ENCODE measurements around the gene TMEM222. TPM values are rescaled to one million over a fixed set of nuclear protein-coding genes. Genes with fewer than 3 reads are reported as not detected.

The TMEM222 gene
- total RNA-seq, 1 experiment from 2014 or later: 28.7 TPM

DNA sequence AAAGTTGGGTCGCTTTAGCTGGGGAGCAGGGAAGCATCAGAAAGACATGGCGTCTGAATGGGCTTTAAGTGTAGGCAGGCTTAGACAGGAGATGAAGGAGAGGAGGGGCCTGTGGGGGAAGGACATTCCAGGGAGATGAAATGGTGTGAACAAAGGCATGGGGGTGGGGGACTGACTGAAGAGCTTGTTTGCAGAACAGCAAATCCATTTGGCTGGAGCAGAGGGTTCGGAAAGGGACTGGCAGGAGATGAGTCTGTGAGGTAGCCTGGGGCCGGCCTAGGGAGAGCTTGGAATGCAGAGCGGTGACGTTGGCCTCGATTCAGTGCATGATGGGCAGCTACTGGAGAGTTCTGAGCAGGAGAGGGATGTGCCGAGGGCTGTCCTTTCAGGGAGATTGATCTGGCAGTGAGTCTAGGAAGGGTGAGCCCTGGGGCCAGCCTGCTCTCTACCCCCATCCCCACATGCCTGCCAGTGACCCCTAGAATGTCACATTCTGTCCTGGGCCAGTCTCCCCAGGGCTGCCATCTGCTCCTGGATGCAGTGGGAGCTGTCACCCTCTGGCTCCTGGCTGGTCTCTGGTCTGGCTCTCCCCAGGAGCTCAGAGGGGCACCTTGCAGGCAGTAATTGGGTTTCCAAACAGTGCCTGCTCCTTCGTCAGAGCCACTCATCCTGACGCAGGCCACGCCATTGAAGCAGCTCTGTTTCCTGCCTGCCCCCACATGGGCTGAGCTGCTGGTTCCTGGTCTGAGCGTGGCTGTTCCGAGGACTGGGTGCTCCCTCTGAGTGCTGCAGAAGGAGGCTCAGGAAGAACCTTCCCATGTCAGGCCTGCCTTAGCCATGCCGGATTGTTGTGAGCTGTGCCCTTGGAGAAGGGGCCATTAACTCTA lies 22.3 kb upstream of the TMEM222 start:
- peak; percentile 41 for DNase-seq (ENCODE audit: low spot score)
- Mint-ChIP-seq H3K4me1 (peaks cover 25% of the 10 kb centered on the region), H3K9me3 (no peaks in the 10 kb centered on the region), H3K27me3 (ENCODE audit: low read depth) (no peaks in the 10 kb centered on the region), H3K36me3 (peaks cover 3% of the 10 kb centered on the region), H3K4me3 (no peak overlapping the region), H3K27ac (peak overlapping the region; percentile 73)
- ChIA-PET CTCF (interaction anchor here (0.7 to 9.0 kb wide), 29 partner anchors 10 to 363 kb away, joined by 3 to 260 read pairs (median 9); partner anchors contain the start of genes CD164L2, MAP3K6, SYTL1 and WDTC1), POLR2A (interaction anchor here (1.1 to 1.2 kb wide), 2 partner anchors 44 to 65 kb away, joined by 3 read pairs; no protein-coding TSS in a partner anchor)
- TF ChIP-seq, protein P1, sequence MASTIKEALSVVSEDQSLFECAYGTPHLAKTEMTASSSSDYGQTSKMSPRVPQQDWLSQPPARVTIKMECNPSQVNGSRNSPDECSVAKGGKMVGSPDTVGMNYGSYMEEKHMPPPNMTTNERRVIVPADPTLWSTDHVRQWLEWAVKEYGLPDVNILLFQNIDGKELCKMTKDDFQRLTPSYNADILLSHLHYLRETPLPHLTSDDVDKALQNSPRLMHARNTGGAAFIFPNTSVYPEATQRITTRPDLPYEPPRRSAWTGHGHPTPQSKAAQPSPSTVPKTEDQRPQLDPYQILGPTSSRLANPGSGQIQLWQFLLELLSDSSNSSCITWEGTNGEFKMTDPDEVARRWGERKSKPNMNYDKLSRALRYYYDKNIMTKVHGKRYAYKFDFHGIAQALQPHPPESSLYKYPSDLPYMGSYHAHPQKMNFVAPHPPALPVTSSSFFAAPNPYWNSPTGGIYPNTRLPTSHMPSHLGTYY (CRISPR knock-in tag; IDR thresholded peaks at IDR 0.05): no peak
- TF ChIP-seq NFYB (CRISPR knock-in tag; conservative IDR thresholded peaks at IDR 0.05; ENCODE audit: low read depth) (no peak), SOX15 (CRISPR knock-in tag; IDR thresholded peaks at IDR 0.05) (no peak), ZNF396 (CRISPR knock-in tag; IDR thresholded peaks at IDR 0.05; ENCODE audit: borderline replicate concordance) (no peak), TP53 (CRISPR knock-in tag; IDR thresholded peaks at IDR 0.05) (no peak), TEAD1 (CRISPR knock-in tag; IDR thresholded peaks at IDR 0.05) (no peak), PREB (CRISPR knock-in tag; IDR thresholded peaks at IDR 0.05; ENCODE audit: borderline replicate concordance) (no peak), HMGXB4 (CRISPR knock-in tag; IDR thresholded peaks at IDR 0.05) (no peak), EMX1 (CRISPR knock-in tag; IDR thresholded peaks at IDR 0.05) (no peak), FOXK1 (CRISPR knock-in tag; IDR thresholded peaks at IDR 0.05) (no peak), ESRRA (CRISPR knock-in tag; IDR thresholded peaks at IDR 0.05; ENCODE audit: borderline replicate concordance) (no peak), MLX (CRISPR knock-in tag; IDR thresholded peaks at IDR 0.05) (no peak), CREB1 (CRISPR knock-in tag; IDR thresholded peaks at IDR 0.05) (no peak), TCF7 (CRISPR knock-in tag; IDR thresholded peaks at IDR 0.05; ENCODE audit: low read depth) (no peak), ZNF138 (CRISPR knock-in tag; conservative IDR thresholded peaks at IDR 0.05) (no peak)
- TF ChIP-seq, protein P2, sequence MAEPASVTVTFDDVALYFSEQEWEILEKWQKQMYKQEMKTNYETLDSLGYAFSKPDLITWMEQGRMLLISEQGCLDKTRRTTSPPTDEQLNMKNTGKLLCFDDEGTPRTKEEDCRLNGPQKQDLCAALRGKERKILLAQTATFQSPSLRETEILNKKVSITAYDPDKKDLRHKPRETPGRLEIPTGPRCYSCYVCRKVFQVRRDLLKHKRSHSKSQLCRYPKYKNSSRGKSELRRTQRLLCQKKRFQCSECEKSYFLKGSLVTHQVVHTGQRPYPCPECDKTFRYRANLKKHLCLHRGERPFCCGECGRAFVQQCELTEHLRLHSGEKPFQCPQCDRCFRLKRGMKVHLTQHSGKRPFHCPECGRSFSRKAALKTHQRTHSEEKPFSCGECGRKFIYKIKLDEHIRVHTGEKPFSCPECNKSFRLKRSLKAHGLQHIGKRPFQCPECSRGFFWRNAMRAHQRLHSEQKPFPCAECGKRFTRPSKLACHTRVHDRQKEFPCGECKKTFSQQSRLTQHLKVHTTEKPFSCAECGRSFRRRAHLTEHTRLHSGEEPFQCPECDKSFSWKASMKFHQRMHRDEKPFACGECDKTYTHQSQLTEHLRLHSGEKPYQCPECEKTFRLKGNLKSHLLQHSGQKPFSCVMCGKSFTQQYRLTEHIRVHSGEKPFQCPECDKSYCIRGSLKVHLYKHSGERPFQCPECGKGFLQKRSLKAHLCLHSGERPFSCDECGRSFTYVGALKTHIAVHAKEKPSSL (CRISPR knock-in tag; conservative IDR thresholded peaks at IDR 0.05): no peak
- peak; percentile 19 for ATAC-seq
